Upper lobe of right lung (tissue), 1 donor: ENCODE data around the gene FBXL15. TPM values are rescaled to one million over a fixed set of nuclear protein-coding genes. Genes with fewer than 3 reads are reported as not detected.

Source experiments
- ATAC-seq: fragments of 200-7000 bp; cut with Tn5 transposase; one replicate; pipeline ENCODE4 v1.9.1; 2020; ENCODE audit warnings: mild to moderate bottlenecking, moderate library complexity
- DNase-seq: peaks from one replicate; pipeline ENCODE4 v3.0.0-alpha.2; 2020
- H3K27ac ChIP-seq: fragments of 200-600 bp; one replicate; pipeline ENCODE4 v1.8.0; 2022
- H3K27me3 ChIP-seq: fragments of 200-600 bp; one replicate; pipeline ENCODE4 v1.8.0; 2022; ENCODE audit warnings: mild to moderate bottlenecking
- H3K36me3 ChIP-seq: fragments of 200-600 bp; one replicate; pipeline ENCODE4 v1.8.0; 2022
- H3K4me1 ChIP-seq: fragments of 200-600 bp; one replicate; pipeline ENCODE4 v1.8.0; 2022
- H3K4me3 ChIP-seq: fragments of 200-600 bp; one replicate; pipeline ENCODE4 v1.8.0; 2022; ENCODE audit warnings: mild to moderate bottlenecking
- H3K9me3 ChIP-seq: fragments of 200-600 bp; one replicate; pipeline ENCODE4 v1.8.0; 2022
- CTCF ChIP-seq: fragments of 200-600 bp; IDR thresholded peaks from one replicate; pipeline ENCODE4 v1.8.0; 2022; ENCODE audit warnings: antibody characterized with exemption
- intact Hi-C: fragments of 100-400 bp; cut with DNase I; formaldehyde crosslinking; loops from one replicate; pipeline ENCODE4 v1.11.0; 2022
- total RNA-seq: library from RNA; stranded (reverse); fragmentation: NEBNext Ultra II Directional; extraction: Animal tissue kit (Norgen Biotek cat#: 25700); gene quantifications from one replicate; pipeline ENCODE4 v1.2.1, GENCODE V29; 2021
- donor health status: DM: no; HTN: yes; CAD: no; lungs with severe emphysema.

The FBXL15 gene
- total RNA-seq, 1 donor from 2014 or later = 16.0 TPM

- Histone ChIP-seq H3K27me3 (no peaks in the 10 kb centered on the region), H3K36me3 (no peaks in the 10 kb centered on the region), H3K9me3 (no peaks in the 10 kb centered on the region), H3K27ac (no peak overlapping the region), H3K4me1 (peaks cover 26% of the 10 kb centered on the region), H3K4me3 (peak overlapping the region; percentile 65)
- intact Hi-C loops = no loop called here
- ATAC-seq (no peak), DNase-seq (no peak)
- TF ChIP-seq CTCF = no peak
These were observed 11.0 kb downstream of the FBXL15 start for GRCh38 chr10:102431452-102432124.

- Histone ChIP-seq H3K9me3 (no peaks in the 10 kb centered on the region), H3K27ac (peak within 1 kb of the TSS; percentile 73), H3K4me3 (peak within 1 kb of the TSS; percentile 65), H3K27me3 (no peaks in the 10 kb centered on the region), H3K36me3 (no peaks in the 10 kb centered on the region), H3K4me1 (peaks cover 26% of the 10 kb centered on the region)
- ATAC-seq = peak; percentile 95
- no peak for TF ChIP-seq CTCF
- intact Hi-C loops = no loop called here
- DNase-seq = peak; percentile 98
These were observed 11.7 kb downstream of the FBXL15 start, which contains the start of gene CUEDC2 for GRCh38 chr10:102432162-102432950. TSS of gene CUEDC2 (minus strand) at chr10:102432574. CDS start at chr10:102425188, 7,386 bp downstream.

GRCh38 chr10:102433619-102434046, 13.0 kb downstream of the FBXL15 start:
- Histone ChIP-seq H3K4me1 (peaks cover 26% of the 10 kb centered on the region), H3K9me3 (no peaks in the 10 kb centered on the region), H3K27me3 (no peaks in the 10 kb centered on the region), H3K27ac (no peak overlapping the region), H3K36me3 (no peaks in the 10 kb centered on the region), H3K4me3 (no peak overlapping the region)
- ATAC-seq = no peak
- no peak for TF ChIP-seq CTCF
- intact Hi-C loops = no loop called here
- DNase-seq = no peak

- intact Hi-C loops = no loop called here
- peak overlapping the region; percentile 79 for H3K27ac ChIP-seq
- TF ChIP-seq CTCF = no peak
- peaks cover 26% of the 10 kb centered on the region for H3K4me1 ChIP-seq
- no peak for DNase-seq
- peak; percentile 12 for ATAC-seq
- H3K9me3 ChIP-seq = no peaks in the 10 kb centered on the region
- no peak overlapping the region for H3K4me3 ChIP-seq
- H3K27me3 ChIP-seq = no peaks in the 10 kb centered on the region
- H3K36me3 ChIP-seq = no peaks in the 10 kb centered on the region
These were observed 13.9 kb downstream of the FBXL15 start for GRCh38 chr10:102434394-102435132.

- Histone ChIP-seq H3K36me3 (no peaks in the 10 kb centered on the region), H3K4me3 (peak overlapping the region; percentile 52), H3K4me1 (peaks cover 26% of the 10 kb centered on the region), H3K27ac (peak overlapping the region; percentile 79), H3K27me3 (no peaks in the 10 kb centered on the region), H3K9me3 (no peaks in the 10 kb centered on the region)
- intact Hi-C loops = no loop called here
- DNase-seq (no peak), ATAC-seq (no peak)
- TF ChIP-seq CTCF = no peak
These were observed 14.5 kb downstream of the FBXL15 start for GRCh38 chr10:102435133-102435497.
